Central memory CD4-positive, alpha-beta T cell (primary cell): ENCODE measurements around the gene SLC37A4.
"Not testable (repeated sequence)": the region's sequence is repeated elsewhere in the genome, so short reads cannot be mapped to it uniquely, and the experiment has no call there.

Experiments
- DNase-seq: peaks from one replicate; pipeline ENCODE4 v3.0.0; 2022

The SLC37A4 gene

DNA sequence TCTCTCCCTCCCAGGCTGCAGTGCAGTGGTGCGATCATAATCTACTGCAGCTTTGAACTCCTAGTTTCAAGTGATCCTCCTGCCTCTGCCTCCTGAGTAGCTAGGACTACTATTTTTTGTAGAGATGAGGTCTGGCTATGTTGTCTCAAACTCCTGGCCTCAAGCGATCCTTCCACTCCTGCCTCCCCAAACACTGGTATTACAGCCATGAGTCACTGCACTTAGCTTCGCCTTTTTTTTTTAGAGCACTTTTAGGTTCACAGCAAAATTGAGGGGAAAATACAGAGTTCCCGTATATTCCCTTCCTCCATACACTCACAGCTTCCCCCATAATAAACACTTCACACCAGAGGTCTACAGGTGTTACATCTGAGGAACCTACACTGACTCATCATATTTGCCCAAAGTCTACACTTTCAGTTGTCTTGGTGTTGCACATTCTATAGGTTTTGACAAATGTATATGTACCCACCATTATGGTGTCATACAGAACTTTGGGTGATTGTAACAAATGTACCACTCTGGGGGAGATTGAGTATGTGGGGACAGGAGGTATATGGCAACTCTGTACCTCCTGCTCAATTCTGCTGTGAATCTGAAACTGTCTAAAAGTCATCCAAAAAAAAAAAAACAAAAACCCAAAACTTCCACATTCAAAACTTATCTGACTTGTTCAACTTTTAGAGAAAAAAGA lies 11.3 kb upstream of the SLC37A4 start:
- DNase-seq = no peak

DNA sequence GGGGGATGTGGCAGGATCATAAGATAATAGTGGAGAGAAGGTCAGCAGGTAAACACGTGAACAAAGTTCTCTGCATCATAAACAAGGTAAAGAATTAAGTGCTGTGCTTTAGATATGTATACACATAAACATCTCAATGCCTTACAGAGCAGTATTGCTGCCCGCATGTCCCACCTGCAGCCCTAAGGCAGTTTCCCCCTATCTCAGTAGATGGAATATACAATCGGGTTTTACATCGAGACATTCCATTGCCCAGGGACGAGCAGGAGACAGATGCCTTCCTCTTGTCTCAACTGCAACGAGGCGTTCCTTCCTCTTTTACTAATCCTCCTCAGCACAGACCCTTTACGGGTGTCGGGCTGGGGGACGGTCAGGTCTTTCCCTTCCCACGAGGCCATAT lies 8.8 kb upstream of the SLC37A4 start:
- DNase-seq = not testable (repeated sequence)

DNA sequence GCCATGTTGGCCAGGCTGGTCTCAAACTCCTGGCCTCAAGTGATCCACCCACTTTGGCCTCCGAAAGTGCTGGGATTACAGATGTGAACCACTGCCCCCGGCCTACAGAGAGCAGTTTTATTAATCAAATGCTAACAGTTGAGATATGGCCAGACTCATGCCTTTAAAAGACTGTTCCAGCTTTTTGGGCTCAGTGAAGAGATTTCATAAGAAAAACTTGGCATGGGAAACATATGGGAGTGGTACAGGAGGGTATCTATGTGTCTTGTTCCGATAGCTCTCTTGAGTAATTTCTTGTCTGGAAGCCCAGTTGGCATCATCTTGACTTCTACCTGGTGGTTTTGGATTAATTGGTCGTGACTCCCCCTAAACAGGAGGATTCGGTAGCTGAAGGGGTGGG lies 8.2 kb upstream of the SLC37A4 start:
- DNase-seq = no peak

DNA sequence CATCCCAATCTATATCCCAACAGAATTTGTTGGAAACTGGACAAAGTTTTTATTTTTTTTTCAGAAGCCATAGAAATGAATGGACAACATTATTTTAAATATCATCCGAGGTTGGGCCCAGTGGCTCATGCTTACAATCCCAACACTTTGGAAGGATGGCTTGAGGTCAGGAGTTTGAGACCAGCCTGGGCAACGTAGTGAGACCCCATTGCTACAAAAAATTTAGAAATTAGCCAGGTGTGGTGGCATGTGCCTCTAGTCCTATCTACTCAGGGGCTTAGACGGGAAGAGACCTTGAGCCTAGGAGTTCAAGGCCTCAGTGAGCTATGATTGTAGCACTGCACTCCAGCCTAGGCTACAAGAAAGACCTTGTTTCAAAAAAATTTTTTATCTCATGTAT lies 4.1 kb upstream of the SLC37A4 start:
- no peak for DNase-seq

DNA sequence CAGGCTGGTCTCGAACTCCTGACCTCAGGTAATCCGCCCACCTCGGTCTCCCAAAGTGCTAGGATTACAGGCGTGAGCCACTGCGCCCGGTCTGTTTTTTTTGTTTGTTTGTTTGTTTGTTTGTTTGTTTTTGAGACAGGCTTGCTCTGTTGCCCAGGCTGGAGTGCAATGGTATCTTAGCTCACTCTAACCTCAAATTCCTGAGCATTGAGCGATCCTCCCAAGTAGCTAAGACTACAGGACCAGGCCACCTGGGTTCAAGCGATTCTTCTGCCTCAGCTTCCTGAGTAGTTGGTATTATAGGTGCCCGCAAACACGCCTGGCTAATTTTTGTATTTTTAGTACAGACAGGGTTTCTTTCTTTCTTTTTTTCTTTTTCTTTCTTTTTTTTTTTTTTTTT lies 2.7 kb upstream of the SLC37A4 start:
- DNase-seq = not testable (repeated sequence)

DNA sequence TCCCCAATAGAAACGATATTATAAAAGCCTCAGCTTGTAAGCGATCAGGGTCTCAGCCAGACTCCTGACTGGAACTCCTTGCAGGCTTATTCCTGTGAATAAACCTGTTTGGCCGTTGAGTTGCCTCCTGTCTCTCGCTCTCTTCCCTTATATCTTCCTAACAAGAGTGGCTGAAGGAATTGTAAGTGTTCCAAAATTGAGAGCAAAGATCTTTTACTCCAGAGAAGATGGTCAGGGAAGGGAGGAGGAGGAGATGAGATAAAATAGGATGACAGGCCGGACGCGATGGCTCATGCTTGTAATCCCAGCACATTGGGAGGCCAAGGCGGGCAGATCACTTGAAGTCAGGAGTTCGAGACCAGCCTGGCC lies 1.2 kb upstream of the SLC37A4 start:
- DNase-seq = no peak

DNA sequence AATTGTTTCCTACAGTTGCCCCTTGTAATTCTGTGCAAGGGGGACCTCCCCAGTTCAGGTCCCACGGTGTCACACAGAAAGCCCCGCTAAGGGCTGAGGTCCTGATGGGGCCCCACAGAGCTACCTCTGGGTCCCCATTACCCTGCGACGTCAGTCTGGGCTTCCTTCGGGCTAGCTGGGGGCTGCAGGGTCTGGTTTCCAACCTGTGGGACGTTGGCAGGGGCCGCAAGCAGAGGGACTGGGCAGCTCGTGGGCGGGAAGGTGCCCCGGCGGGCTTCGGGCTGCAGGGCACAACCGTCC lies 698 bp downstream of the SLC37A4 start:
- no peak for DNase-seq

DNA sequence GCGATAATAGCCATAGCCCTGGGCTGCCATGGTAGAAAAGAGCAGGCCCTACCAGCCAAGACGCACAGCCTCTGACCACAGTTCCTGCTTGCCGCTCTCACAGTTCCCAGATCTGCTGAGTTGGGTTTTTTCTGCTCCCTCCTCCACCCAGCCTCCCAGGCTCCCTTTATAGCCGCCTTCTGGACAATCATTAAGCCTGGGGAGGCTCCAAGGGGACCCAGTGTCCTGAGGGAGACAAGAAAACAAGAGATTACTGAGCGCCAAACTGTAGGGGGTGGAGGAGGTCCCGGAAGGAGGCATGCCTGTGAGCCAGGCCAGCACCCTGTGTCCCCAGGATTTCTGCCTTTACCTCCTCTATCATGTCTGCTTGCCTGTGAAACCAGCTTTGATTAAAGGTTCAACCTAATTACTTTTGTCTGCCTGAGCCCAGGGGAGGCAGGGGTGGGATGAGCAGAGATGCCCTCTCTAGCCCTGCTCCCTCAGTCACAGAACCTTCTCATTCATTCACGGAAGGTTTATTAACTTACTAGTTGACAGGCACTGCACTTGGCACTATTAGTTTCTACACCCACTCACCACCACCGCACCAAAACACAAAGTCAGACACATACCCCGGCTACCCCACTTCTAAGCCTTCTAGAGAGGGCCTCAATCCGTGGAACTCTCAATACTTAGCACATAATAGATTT lies 1.2 kb downstream of the SLC37A4 start:
- peak; percentile 17 for DNase-seq

DNA sequence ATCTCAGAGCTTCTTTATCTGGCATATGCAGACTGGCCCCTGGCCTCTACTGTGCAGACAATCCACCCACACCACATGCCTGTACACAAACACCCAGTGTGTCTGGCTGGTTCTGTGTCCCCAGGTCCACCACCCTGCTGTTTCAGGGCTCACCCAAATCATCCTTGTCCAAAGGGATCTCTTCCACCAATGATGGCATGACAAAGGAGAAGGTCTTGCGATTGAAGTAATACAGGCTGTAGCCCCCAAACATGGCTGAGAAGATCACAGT lies 1.7 kb downstream of the SLC37A4 start:
- DNase-seq = no peak

DNA sequence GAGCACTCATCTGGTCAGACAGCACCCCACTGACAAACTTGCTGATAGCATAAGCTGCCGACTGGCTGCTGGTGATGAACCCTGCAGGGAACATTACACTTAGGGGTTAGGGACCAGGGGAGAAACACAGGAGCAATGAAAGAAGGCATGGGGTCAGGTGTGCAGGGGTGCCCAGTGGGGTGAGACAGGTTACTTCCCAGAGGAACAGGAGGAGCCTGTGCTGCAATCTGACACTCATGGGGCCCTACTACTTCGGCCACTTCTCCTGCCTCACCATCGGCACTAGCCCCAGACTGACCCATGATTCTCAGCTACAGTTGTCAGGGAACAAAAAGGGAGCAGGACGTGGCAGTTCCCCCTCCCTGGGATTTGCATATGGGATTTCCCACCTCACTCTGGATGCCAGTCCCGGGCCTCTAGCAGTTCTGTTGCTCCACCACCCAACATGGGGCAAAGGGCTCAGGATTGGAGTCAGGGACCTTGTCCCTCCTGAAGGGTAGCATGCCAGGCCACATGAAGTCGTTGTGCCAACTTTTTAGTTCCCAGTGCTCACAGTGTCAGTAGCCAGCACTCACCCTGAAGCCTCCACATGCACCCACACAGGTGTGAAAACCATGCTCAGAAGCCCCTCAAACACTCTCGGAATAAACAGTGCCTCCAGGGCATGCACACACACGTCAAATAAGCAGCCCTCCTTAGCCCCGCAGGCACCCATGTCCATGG lies 2.2 kb downstream of the SLC37A4 start:
- DNase-seq = no peak

DNA sequence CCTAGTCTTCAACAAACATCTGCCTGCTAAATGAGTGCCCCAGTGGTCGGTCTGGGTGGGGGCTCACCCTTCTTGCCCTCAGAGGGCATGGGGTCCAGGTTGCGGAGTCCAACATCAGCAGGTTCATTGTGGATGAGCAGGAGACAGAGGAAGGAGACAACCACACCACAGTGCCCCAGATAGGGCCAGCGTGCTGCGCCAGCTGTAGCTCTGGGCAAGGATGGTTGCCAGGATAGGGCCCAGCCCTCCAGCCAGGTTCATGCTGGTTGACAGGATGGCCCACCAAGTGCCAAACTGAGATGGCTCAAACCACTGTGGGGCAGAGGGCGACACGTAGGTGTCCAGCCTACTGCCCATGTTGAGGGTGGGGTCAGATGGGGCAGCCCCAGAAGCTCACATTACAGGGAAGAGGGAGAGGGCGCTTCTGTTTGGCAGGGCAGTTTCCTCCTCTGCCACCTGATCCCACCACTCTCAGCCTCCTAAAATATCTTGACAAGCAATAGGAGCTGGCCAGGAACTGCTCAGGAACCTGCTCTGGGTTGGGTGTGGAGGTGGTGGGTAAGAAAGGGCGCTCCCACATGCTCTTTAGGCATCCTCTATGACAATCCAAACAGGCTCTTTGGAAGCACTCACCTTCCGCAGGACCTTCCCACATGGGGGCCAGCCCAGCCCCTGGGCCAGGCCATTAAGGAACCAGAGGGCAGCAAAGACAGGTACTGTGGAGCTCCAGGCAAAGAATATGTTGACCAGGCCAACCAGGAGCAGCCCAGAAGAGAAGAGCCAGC lies 2.9 kb downstream of the SLC37A4 start:
- no peak for DNase-seq

DNA sequence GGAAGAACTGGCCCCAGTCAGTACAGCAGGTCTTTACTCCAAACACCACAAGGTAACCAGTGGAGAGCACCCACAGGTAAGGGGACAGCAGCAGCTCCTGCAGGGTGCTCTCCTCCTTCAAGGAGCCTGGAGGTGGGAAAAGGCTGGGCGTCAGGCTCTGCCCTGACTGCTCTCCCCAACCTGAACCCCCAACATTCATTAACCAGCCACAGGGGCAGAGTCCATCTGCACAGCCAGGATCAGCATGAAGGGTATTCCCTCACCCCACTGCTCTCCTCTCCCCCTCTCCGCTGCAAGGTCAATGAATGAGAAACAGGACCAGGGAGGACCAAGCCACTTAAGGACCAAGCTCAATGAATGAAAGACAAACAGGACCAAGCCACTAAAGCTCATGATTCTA lies 3.7 kb downstream of the SLC37A4 start:
- no peak for DNase-seq

DNA sequence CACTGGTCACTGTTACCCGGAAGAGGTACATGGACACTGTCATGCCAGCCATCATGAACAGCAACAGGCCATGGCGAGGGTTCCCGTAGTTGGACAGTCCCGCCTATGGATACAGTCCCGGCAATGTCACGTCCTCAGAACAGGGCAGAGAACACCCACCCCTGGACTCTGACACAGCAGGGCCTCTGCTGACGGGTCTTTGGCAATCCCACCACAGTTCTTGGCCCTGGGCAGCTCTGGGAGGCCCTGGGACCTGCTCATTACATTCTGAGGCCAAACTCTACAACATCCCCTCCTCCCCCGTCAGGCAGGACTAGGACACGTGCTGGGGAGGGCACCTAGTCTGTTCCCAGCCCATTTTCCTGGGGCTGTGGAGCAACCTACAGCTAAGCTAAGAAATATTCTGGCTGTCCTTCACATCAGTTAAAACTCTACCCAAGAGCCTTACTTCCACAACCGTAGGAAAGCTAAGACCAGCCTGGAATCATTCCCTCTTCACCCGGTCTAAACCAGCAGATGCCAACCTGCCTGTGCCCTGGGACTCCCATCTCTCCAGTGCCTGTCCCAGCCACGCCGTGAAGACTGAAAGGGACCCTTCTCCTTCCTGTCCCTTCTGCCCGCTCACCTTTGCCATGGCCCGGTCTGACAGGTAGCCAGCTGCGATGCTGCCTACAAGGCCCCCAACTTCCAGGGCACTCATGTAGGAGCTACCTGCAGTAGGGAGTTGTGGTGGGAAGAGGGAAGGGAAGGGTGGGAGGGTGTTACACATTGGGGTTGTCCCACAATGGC lies 4.5 kb downstream of the SLC37A4 start:
- DNase-seq = no peak

DNA sequence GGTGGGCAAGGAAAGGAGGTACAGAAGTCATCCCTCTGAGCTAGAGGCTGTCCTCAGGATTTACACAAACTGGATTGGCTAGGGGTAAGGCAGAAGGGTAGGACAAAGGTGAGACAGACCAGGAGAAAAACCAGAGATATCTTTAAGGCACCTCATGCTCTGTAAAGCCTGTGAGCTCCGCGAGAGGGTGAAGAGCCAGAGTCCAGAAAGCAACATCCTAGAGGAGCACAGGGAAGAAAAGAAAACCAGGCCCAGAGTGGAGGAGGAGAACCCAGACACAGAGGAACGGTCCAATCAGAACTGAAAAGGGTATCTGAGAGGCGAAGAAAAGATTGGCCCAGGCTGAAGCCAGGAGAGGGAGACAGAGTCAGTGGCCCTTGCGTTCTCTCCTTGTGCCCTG lies 5.1 kb downstream of the SLC37A4 start:
- no peak for DNase-seq

DNA sequence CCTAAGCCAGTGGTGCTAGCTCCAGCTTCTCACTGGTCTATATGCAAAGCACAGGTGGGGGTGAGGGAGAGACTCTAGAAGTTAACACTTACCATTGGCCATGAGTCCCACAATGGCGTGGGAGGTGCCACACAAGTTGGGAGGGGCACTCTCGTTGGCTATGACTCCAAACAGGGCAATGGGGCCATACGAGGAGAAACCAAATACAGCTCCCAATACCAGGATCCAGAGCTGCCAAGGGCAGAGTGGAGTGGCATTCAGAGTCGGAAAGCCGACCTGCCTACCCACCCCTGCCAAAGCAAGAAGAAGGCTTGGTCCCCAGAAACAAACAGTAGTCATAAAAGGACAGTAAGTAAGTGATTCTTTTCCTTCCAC lies 5.6 kb downstream of the SLC37A4 start:
- DNase-seq = no peak

DNA sequence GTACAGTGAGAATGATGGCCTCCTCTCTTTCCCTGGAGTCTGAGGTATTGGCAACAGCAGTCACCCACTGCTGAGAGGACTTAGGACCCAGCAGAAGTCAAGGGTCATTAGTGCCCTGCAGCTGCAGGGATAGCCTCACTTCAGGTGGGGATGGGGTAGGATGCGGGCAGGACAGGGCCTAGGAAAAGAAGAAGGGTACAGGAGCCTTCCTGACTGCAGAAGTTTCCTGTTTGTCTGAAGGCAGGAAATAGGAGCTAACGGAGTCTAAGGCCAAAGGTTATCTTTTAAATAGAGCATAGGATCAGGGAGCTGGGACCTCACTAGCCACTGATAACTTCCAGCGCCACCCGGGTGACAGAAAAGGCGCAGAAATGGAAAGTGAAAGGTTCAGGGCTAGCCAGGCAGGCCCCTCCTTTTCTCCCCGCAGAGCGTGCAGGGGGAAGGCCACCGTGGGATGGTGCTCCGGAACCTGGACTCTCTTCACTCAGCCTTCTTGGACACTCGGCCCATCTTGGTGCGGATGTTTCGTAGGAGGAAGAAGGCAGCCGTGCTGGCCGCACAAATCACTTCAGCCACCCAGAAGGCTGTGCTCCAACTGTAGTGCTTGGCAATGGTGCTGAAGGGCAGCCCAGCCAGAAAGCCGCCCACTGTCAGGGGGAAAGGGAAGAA lies 6.1 kb downstream of the SLC37A4 start:
- no peak for DNase-seq

DNA sequence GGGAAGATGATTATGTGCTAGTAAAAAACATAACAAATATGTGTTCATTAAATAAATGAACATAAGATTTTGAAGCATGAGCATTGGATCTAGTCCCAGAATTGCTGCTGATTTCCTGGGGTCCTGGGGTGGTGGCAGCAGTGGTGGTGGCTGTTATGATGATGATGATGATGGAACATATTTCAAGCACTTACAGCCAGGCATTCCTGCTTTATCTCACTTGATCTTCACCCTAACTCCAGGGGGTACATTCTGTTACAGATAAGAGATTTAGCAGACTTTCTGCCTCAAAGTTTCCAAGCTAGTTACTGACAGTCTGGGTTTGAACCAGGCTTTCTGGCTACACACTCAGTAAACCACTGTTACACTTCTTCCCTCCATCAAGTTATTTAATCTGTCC lies 6.9 kb downstream of the SLC37A4 start:
- DNase-seq = no peak

DNA sequence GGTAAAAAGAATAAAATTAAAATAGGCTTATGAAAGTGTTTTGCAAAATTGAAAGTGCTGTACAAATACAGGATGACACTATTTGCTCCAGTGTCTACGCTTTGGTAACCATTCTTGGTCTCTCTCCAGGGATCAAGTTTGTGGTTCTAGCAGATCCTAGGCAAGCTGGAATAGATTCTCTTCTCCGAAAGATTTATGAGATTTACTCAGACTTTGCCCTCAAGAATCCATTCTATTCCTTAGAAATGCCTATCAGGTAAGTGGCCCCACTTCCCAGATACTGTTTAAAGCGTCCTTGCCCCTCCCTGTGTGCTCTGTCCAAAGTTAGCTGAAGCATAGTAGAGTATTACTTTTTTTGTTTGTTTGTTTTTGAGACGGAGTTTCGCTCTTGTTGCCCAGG lies 9.0 kb downstream of the SLC37A4 start:
- DNase-seq = no peak

DNA sequence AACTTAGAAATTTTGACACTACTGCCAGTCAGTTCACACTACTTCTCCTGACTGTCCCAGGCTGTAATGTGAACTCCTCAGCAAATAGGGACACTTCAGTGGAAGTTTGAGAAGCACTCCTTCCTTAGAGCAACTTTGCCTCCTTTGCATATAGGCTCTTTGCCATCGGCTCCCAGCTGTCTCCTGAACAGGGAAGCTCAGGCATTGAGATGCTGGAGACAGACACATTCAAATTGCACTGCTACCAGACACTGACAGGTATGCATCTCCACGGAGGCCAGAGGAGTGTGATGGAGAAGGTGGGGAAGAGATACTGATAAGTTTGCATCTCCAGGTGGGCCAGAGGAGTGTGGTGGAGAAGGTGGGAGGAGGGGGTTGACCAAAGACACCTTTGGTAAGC lies 10.7 kb downstream of the SLC37A4 start:
- DNase-seq = no peak

DNA sequence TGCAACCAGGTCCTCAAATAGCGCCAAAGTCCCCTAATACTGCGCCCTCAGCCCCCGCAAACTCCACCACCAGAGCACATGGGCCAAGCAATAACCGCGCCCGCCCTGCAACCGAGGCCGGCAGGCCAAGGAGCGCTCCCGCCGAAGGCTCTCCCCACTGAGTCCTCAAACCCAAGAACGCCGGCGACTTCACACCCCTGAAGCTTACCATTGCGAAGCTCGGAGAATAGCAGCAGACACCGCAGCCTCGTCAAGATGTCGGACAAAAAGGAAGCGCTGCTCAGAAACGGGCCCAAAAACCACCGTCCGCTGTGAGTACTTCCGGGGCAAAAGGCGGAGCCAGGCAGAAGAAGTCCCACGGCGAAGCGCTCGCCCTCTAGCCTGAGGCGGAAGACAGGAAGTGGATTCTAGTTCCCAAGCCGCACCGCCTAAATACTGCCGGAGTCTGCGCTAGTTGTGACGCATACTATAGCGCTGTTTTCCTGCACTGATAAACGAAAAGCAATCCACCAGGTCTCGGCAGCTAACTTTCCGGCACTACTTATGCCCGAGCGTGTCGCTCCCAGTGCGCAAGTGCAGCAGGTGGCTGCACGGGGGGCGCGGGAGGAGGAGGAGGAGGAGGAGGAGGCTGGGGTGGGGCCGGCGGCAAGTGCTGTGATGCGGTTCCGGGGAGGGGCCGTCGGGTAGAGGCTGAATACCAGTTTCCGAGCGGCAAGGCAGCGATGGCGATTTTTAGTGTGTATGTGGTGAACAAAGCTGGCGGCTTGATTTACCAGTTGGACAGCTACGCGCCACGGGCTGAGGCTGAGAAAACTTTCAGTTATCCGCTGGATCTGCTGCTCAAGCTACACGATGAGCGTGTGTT lies 12.4 kb downstream of the SLC37A4 start, which contains the start of the genes RPS25 and TRAPPC4:
Gene RPS25, minus strand, starts transcription at position 270 of the 865 bp plus-strand sequence. Its CDS starts 59 bp downstream, at position 211.
Gene TRAPPC4, plus strand, starts transcription at position 693 of the 865 bp plus-strand sequence. Its CDS starts 30 bp downstream, at position 723.
- DNase-seq = peak; percentile 96

DNA sequence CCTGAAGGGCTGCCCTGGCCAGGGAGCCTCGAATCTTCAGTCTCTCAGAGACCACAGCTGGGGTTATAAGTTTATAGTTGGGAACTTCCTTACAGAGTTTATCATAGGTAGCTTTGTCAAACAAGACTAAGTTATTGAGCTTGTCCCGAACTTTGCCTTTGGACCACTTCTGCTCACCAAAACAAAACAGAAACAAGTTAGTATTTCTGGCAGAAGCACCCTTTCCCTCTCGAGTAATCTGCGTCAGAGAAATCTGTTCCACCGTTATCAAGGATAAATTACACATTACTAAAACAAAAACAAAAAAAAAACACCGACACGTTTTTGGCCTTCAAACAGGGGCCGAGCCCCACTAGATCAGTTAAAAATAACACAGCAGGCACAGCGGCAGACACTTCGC lies 13.3 kb downstream of the SLC37A4 start:
- not testable (repeated sequence) for DNase-seq
